Rectal smooth muscle tissue (tissue), 1 donor: ENCODE measurements around the gene GLT6D1.

Experiments used
- H3K27ac ChIP-seq: one replicate; pipeline ENCODE4 v1.7.0; 2013; ENCODE audit warnings: low read depth, low read length, inconsistent platforms
- H3K27me3 ChIP-seq: one replicate; pipeline ENCODE4 v1.7.0; 2013; ENCODE audit warnings: low read length; ENCODE audit not compliant: control insufficient read depth, insufficient read depth
- H3K36me3 ChIP-seq: one replicate; pipeline ENCODE4 v1.7.0; 2013; ENCODE audit warnings: low read length; ENCODE audit not compliant: control insufficient read depth, insufficient read depth
- H3K4me1 ChIP-seq: one replicate; pipeline ENCODE4 v1.7.0; 2013; ENCODE audit warnings: low read length; ENCODE audit not compliant: control insufficient read depth, insufficient read depth
- H3K4me3 ChIP-seq: one replicate; pipeline ENCODE4 v1.7.0; 2013; ENCODE audit warnings: low read length
- H3K9ac ChIP-seq: one replicate; pipeline ENCODE4 v1.7.0; 2013; ENCODE audit warnings: low read length

The GLT6D1 gene

DNA sequence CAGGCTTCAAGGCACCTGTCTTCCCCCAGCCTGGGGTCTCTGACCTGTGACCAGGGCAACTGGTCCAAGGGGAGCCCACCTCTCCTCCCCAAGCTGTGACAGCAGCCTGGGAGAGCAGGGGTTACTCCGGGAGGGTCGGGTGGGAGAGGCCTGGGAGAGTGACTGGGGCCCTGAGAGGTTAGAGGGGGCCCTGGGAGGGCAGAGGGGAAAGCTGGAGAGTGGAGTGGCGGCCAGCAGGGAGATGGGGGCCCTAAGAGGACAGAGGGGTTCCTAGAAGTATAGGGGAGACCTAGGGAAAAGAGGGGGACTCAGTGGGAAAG lies 24.1 kb upstream of the GLT6D1 start:
- no peak overlapping the region for H3K9ac ChIP-seq
- H3K27ac ChIP-seq = no peak overlapping the region
- H3K27me3 ChIP-seq = no peaks in the 10 kb centered on the region
- no peaks in the 10 kb centered on the region for H3K36me3 ChIP-seq
- H3K4me3 ChIP-seq = no peak overlapping the region
- H3K4me1 ChIP-seq = no peaks in the 10 kb centered on the region

- H3K9ac ChIP-seq = no peak within 1 kb of the TSS
- H3K27ac ChIP-seq = no peak within 1 kb of the TSS
- H3K4me3 ChIP-seq = no peak within 1 kb of the TSS
- H3K4me1 ChIP-seq = no peaks in the 10 kb centered on the region
- no peaks in the 10 kb centered on the region for H3K27me3 ChIP-seq
- no peaks in the 10 kb centered on the region for H3K36me3 ChIP-seq
Measured at GRCh38 chr9:135662758-135663450, 23.6 kb upstream of the GLT6D1 start, which contains the start of gene LCN9. Gene LCN9, plus strand, starts transcription at chr9:135663309. Its CDS starts 13 bp downstream, at chr9:135663322.

- H3K27ac ChIP-seq = no peak overlapping the region
- H3K36me3 ChIP-seq = no peaks in the 10 kb centered on the region
- no peak overlapping the region for H3K4me3 ChIP-seq
- no peak overlapping the region for H3K9ac ChIP-seq
- no peaks in the 10 kb centered on the region for H3K27me3 ChIP-seq
- H3K4me1 ChIP-seq = no peaks in the 10 kb centered on the region
Measured at GRCh38 chr9:135661816-135662560, 22.6 kb upstream of the GLT6D1 start.

DNA sequence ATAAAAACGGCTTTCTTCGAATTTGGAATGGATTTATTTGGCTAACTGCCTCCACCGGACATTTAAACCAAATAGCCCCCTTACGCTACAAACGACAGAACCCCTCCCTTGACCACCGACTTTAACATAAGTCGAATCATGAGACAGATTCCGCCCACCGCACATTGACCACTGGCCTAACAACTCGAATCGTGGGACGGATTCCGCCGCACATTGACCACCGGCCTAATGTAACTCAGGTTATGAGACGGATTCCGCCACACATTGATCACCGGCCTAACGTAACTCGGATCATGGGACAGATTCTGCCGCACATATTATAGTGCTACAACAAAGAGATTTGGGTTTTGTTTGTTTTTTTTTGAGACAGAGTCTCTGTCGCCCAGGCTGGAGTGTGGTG lies 21.1 kb upstream of the GLT6D1 start:
- Histone ChIP-seq H3K27me3 (no peaks in the 10 kb centered on the region), H3K36me3 (no peaks in the 10 kb centered on the region), H3K9ac (no peak overlapping the region), H3K27ac (no peak overlapping the region), H3K4me1 (no peaks in the 10 kb centered on the region), H3K4me3 (no peak overlapping the region)

- no peaks in the 10 kb centered on the region for H3K27me3 ChIP-seq
- H3K4me1 ChIP-seq = no peaks in the 10 kb centered on the region
- H3K36me3 ChIP-seq = no peaks in the 10 kb centered on the region
- no peak overlapping the region for H3K4me3 ChIP-seq
- H3K27ac ChIP-seq = no peak overlapping the region
- no peak overlapping the region for H3K9ac ChIP-seq
Measured at GRCh38 chr9:135659252-135659651, 19.9 kb upstream of the GLT6D1 start.

DNA sequence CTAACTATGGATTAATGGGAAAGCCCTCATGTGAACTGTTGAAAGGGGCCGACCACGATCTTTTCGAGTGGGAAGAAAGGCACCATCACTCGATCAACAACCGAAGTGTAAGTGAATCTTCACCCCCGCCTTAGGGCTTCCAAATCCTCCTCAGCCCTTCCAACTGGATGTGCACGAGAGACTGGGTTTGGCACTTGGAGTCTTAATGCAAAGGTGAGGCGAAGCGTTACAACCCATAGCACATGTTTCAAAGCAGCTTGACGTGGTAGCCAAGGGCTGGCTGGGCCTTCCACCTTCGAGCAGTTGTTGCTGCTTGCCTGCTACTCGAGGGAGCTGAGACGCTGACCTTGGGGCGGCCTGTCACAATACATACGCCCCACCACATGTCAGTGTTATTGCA lies 18.1 kb upstream of the GLT6D1 start:
- H3K4me3 ChIP-seq = no peak overlapping the region
- no peak overlapping the region for H3K27ac ChIP-seq
- H3K9ac ChIP-seq = no peak overlapping the region
- no peaks in the 10 kb centered on the region for H3K36me3 ChIP-seq
- no peaks in the 10 kb centered on the region for H3K4me1 ChIP-seq
- H3K27me3 ChIP-seq = no peaks in the 10 kb centered on the region

DNA sequence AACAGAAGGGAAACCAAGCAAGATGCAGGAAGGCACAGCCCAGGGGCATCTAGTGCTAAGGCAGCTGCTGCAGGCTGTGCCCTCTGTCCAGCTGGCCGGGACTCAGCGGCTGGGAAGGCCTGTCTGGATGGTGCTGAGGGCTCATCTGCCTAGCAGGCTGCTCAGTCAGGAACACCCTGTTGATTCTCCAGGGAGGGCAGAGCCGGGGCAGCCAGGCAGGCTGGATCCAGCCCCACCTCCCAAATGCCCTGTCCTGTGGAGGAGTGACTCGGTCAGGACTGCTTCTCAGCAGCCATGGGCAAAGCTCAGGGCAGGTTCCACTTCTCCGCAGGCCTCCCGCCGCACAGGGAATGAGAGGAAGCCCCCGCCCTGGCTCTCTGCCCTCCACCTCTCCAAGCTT lies 16.0 kb upstream of the GLT6D1 start:
- Histone ChIP-seq H3K9ac (no peak overlapping the region), H3K4me3 (no peak overlapping the region), H3K4me1 (no peaks in the 10 kb centered on the region), H3K27me3 (no peaks in the 10 kb centered on the region), H3K36me3 (no peaks in the 10 kb centered on the region), H3K27ac (no peak overlapping the region)

- Histone ChIP-seq H3K4me1 (no peaks in the 10 kb centered on the region), H3K27ac (no peak overlapping the region), H3K9ac (no peak overlapping the region), H3K27me3 (no peaks in the 10 kb centered on the region), H3K4me3 (no peak overlapping the region), H3K36me3 (no peaks in the 10 kb centered on the region)
Measured at GRCh38 chr9:135650408-135650807, 11.1 kb upstream of the GLT6D1 start.

- H3K9ac ChIP-seq = no peak overlapping the region
- no peaks in the 10 kb centered on the region for H3K27me3 ChIP-seq
- H3K27ac ChIP-seq = no peak overlapping the region
- H3K36me3 ChIP-seq = no peaks in the 10 kb centered on the region
- H3K4me1 ChIP-seq = no peaks in the 10 kb centered on the region
- no peak overlapping the region for H3K4me3 ChIP-seq
Measured at GRCh38 chr9:135649508-135649907, 10.2 kb upstream of the GLT6D1 start.

GRCh38 chr9:135648494-135649410 lies 9.4 kb upstream of the GLT6D1 start:
- Histone ChIP-seq H3K36me3 (no peaks in the 10 kb centered on the region), H3K27me3 (no peaks in the 10 kb centered on the region), H3K4me1 (no peaks in the 10 kb centered on the region), H3K9ac (no peak overlapping the region), H3K27ac (no peak overlapping the region), H3K4me3 (no peak overlapping the region)

GRCh38 chr9:135647884-135648283 lies 8.5 kb upstream of the GLT6D1 start:
- no peaks in the 10 kb centered on the region for H3K36me3 ChIP-seq

GRCh38 chr9:135644631-135645218 lies 5.4 kb upstream of the GLT6D1 start:
- H3K27ac ChIP-seq = no peak overlapping the region
- no peaks in the 10 kb centered on the region for H3K27me3 ChIP-seq
- no peak overlapping the region for H3K4me3 ChIP-seq
- no peaks in the 10 kb centered on the region for H3K4me1 ChIP-seq
- H3K36me3 ChIP-seq = no peaks in the 10 kb centered on the region
- no peak overlapping the region for H3K9ac ChIP-seq

More at GRCh38 chr9:135647884-135648283, 8.5 kb upstream of the GLT6D1 start:
- H3K4me1 ChIP-seq = no peaks in the 10 kb centered on the region
- H3K27ac ChIP-seq = no peak overlapping the region
- H3K4me3 ChIP-seq = no peak overlapping the region
- no peaks in the 10 kb centered on the region for H3K27me3 ChIP-seq
- no peak overlapping the region for H3K9ac ChIP-seq
